Rectal smooth muscle tissue (tissue), 1 donor: ENCODE data around the gene CHSY1.

ENCODE experiments used
- H3K27ac ChIP-seq: one replicate; pipeline ENCODE4 v1.7.0; 2013; ENCODE audit warnings: low read depth, low read length, inconsistent platforms
- H3K27me3 ChIP-seq: one replicate; pipeline ENCODE4 v1.7.0; 2013; ENCODE audit warnings: low read length; ENCODE audit not compliant: control insufficient read depth, insufficient read depth
- H3K36me3 ChIP-seq: one replicate; pipeline ENCODE4 v1.7.0; 2013; ENCODE audit warnings: low read length; ENCODE audit not compliant: control insufficient read depth, insufficient read depth
- H3K4me1 ChIP-seq: one replicate; pipeline ENCODE4 v1.7.0; 2013; ENCODE audit warnings: low read length; ENCODE audit not compliant: control insufficient read depth, insufficient read depth
- H3K4me3 ChIP-seq: one replicate; pipeline ENCODE4 v1.7.0; 2013; ENCODE audit warnings: low read length
- H3K9ac ChIP-seq: one replicate; pipeline ENCODE4 v1.7.0; 2013; ENCODE audit warnings: low read length

The CHSY1 gene

GRCh38 chr15:101210466-101210865, 41.4 kb downstream of the CHSY1 start:
- Histone ChIP-seq H3K27ac (no peak overlapping the region), H3K9ac (no peak overlapping the region), H3K27me3 (no peaks in the 10 kb centered on the region), H3K4me3 (no peak overlapping the region), H3K4me1 (no peaks in the 10 kb centered on the region), H3K36me3 (no peaks in the 10 kb centered on the region)

GRCh38 chr15:101210058-101210457, 41.8 kb downstream of the CHSY1 start:
- Histone ChIP-seq H3K27me3 (no peaks in the 10 kb centered on the region), H3K4me3 (no peak overlapping the region), H3K4me1 (no peaks in the 10 kb centered on the region), H3K9ac (no peak overlapping the region), H3K36me3 (no peaks in the 10 kb centered on the region), H3K27ac (no peak overlapping the region)

- Histone ChIP-seq H3K27ac (no peak overlapping the region), H3K27me3 (no peaks in the 10 kb centered on the region), H3K4me1 (no peaks in the 10 kb centered on the region), H3K4me3 (no peak overlapping the region), H3K9ac (no peak overlapping the region), H3K36me3 (no peaks in the 10 kb centered on the region)
These were observed 42.5 kb downstream of the CHSY1 start for GRCh38 chr15:101209285-101209845.

GRCh38 chr15:101207867-101208288, 44.0 kb downstream of the CHSY1 start:
- no peak overlapping the region for H3K4me3 ChIP-seq
- H3K9ac ChIP-seq = no peak overlapping the region
- H3K27ac ChIP-seq = no peak overlapping the region
- no peaks in the 10 kb centered on the region for H3K27me3 ChIP-seq
- H3K4me1 ChIP-seq = no peaks in the 10 kb centered on the region
- H3K36me3 ChIP-seq = no peaks in the 10 kb centered on the region

GRCh38 chr15:101206176-101206591, 45.7 kb downstream of the CHSY1 start:
- H3K9ac ChIP-seq = no peak overlapping the region
- H3K4me3 ChIP-seq = no peak overlapping the region
- peaks cover 6% of the 10 kb centered on the region for H3K4me1 ChIP-seq
- H3K27me3 ChIP-seq = no peaks in the 10 kb centered on the region
- no peaks in the 10 kb centered on the region for H3K36me3 ChIP-seq
- no peak overlapping the region for H3K27ac ChIP-seq

GRCh38 chr15:101204739-101205535, 46.9 kb downstream of the CHSY1 start:
- no peak overlapping the region for H3K4me3 ChIP-seq
- no peaks in the 10 kb centered on the region for H3K27me3 ChIP-seq
- H3K27ac ChIP-seq = no peak overlapping the region
- H3K36me3 ChIP-seq = no peaks in the 10 kb centered on the region
- H3K9ac ChIP-seq = no peak overlapping the region
- H3K4me1 ChIP-seq = peaks cover 6% of the 10 kb centered on the region

- H3K4me1 ChIP-seq = peaks cover 6% of the 10 kb centered on the region
- no peaks in the 10 kb centered on the region for H3K27me3 ChIP-seq
- no peak overlapping the region for H3K4me3 ChIP-seq
- H3K36me3 ChIP-seq = no peaks in the 10 kb centered on the region
- no peak overlapping the region for H3K9ac ChIP-seq
- H3K27ac ChIP-seq = no peak overlapping the region
These were observed 48.1 kb downstream of the CHSY1 start for GRCh38 chr15:101203607-101204189.

GRCh38 chr15:101203029-101203573, 48.7 kb downstream of the CHSY1 start:
- H3K4me1 ChIP-seq = peaks cover 6% of the 10 kb centered on the region
- H3K27me3 ChIP-seq = no peaks in the 10 kb centered on the region
- H3K36me3 ChIP-seq = no peaks in the 10 kb centered on the region
- no peak overlapping the region for H3K9ac ChIP-seq
- H3K27ac ChIP-seq = no peak overlapping the region
- H3K4me3 ChIP-seq = no peak overlapping the region

GRCh38 chr15:101201411-101202174, 50.3 kb downstream of the CHSY1 start:
- Histone ChIP-seq H3K27ac (no peak overlapping the region), H3K27me3 (no peaks in the 10 kb centered on the region), H3K9ac (no peak overlapping the region), H3K36me3 (no peaks in the 10 kb centered on the region), H3K4me1 (peaks cover 6% of the 10 kb centered on the region), H3K4me3 (no peak overlapping the region)

- H3K27ac ChIP-seq = peak overlapping the region; percentile 9
- peaks cover 6% of the 10 kb centered on the region for H3K4me1 ChIP-seq
- H3K9ac ChIP-seq = no peak overlapping the region
- H3K27me3 ChIP-seq = no peaks in the 10 kb centered on the region
- no peaks in the 10 kb centered on the region for H3K36me3 ChIP-seq
- H3K4me3 ChIP-seq = no peak overlapping the region
These were observed 51.7 kb downstream of the CHSY1 start for GRCh38 chr15:101200181-101200580.

GRCh38 chr15:101198800-101199199, 53.0 kb downstream of the CHSY1 start:
- Histone ChIP-seq H3K4me1 (peaks cover 6% of the 10 kb centered on the region), H3K27ac (no peak overlapping the region), H3K27me3 (no peaks in the 10 kb centered on the region), H3K9ac (no peak overlapping the region), H3K36me3 (no peaks in the 10 kb centered on the region), H3K4me3 (no peak overlapping the region)

- Histone ChIP-seq H3K27ac (no peak overlapping the region), H3K4me1 (peaks cover 6% of the 10 kb centered on the region), H3K27me3 (no peaks in the 10 kb centered on the region), H3K4me3 (no peak overlapping the region), H3K9ac (no peak overlapping the region), H3K36me3 (no peaks in the 10 kb centered on the region)
These were observed 53.7 kb downstream of the CHSY1 start for GRCh38 chr15:101198031-101198575.
